OCI-LY7 (cell line): ENCODE measurements around the gene TGM2. TPM values are rescaled to one million over a fixed set of nuclear protein-coding genes. Genes with fewer than 3 reads are reported as not detected.

ENCODE experiments used
- BruUV-seq: library from RNA; stranded (reverse); fragments of 400-500 nt; replicated peaks from 2 replicates; lab custom pipeline; 2021; lab: Mats Ljungman, UMichigan
- CTCF ChIA-PET: fragments of 300-600 bp; sonication (Branson Sonifier 250); formaldehyde crosslinking; loops from one replicate; lab custom pipeline; 2022; ENCODE audit warnings: antibody characterized with exemption; ENCODE audit not compliant: unreplicated experiment; lab: Charles Lee
- POLR2A ChIA-PET: fragments of 300-600 bp; sonication (Branson Sonifier 250); formaldehyde crosslinking; loops from one replicate; lab custom pipeline; 2022; ENCODE audit warnings: antibody characterized with exemption; lab: Charles Lee
- DNase-seq: peaks from one replicate; pipeline ENCODE4 v3.0.0-alpha.2; 2015; ENCODE audit warnings: low spot score
- H2AFZ ChIP-seq: fragments of 200-600 bp; sonication (generic), shearing (Covaris generic); 2 replicates; pipeline ENCODE4 v1.6.1; 2014; ENCODE audit warnings: mild to moderate bottlenecking, antibody characterized with exemption, low read length, moderate library complexity
- H3K27ac ChIP-seq: fragments of 200-600 bp; sonication (generic); 2 replicates; pipeline ENCODE4 v1.5.1; 2014; ENCODE audit warnings: mixed run types, low read depth, mild to moderate bottlenecking, moderate library complexity, low read length, inconsistent platforms; ENCODE audit not compliant: poor library complexity, severe bottlenecking
- H3K36me3 ChIP-seq: fragments of 200-600 bp; sonication (generic); 2 replicates; pipeline ENCODE4 v1.6.1; 2014; ENCODE audit warnings: mild to moderate bottlenecking, antibody characterized with exemption, low read length, moderate library complexity, mixed read lengths; ENCODE audit not compliant: insufficient read depth
- H3K4me1 ChIP-seq: fragments of 200-600 bp; sonication (generic); 2 replicates; pipeline ENCODE4 v1.5.1; 2014; ENCODE audit warnings: mild to moderate bottlenecking, low read length; ENCODE audit not compliant: insufficient read depth, poor library complexity, severe bottlenecking
- H3K4me2 ChIP-seq: fragments of 200-600 bp; sonication (generic); 2 replicates; pipeline ENCODE4 v1.6.1; 2014; ENCODE audit warnings: mild to moderate bottlenecking, low read length
- H3K4me3 ChIP-seq: fragments of 200-600 bp; sonication (generic); 2 replicates; pipeline ENCODE4 v1.5.1; 2014; ENCODE audit warnings: mild to moderate bottlenecking, low read depth, low read length; ENCODE audit not compliant: poor library complexity, severe bottlenecking
- H3K79me2 ChIP-seq: fragments of 200-600 bp; sonication (generic); 2 replicates; pipeline ENCODE4 v1.6.1; 2016; ENCODE audit warnings: low read depth, mild to moderate bottlenecking, low read length, moderate library complexity, mixed read lengths; ENCODE audit not compliant: insufficient read depth
- H3K9me2 ChIP-seq: fragments of 200-600 bp; sonication (generic); 2 replicates; pipeline ENCODE4 v1.6.1; 2016; ENCODE audit warnings: mild to moderate bottlenecking, low read length, mixed read lengths; ENCODE audit not compliant: insufficient read depth
- H3K9me3 ChIP-seq: fragments of 200-600 bp; sonication (generic); 2 replicates; pipeline ENCODE4 v1.6.1; 2014; ENCODE audit warnings: mild to moderate bottlenecking, mixed run types, low read length, mixed read lengths
- H4K20me1 ChIP-seq: fragments of 200-600 bp; sonication (generic); 2 replicates; pipeline ENCODE4 v1.6.1; 2014; ENCODE audit warnings: mild to moderate bottlenecking, antibody characterized with exemption, low read length, moderate library complexity, mixed read lengths; ENCODE audit not compliant: insufficient read depth
- EZH2phosphoT487 ChIP-seq: fragments of 200-600 bp; sonication (generic); IDR thresholded peaks from 2 replicates; pipeline ENCODE4 v1.6.1; 2018; ENCODE audit warnings: low read depth, borderline replicate concordance, mild to moderate bottlenecking, mixed run types, antibody characterized with exemption, low read length, moderate library complexity, mixed read lengths
- intact Hi-C: fragments of 100-400 bp; cut with micrococcal nuclease; formaldehyde crosslinking; loops from one replicate; pipeline ENCODE4 v1.10.0; 2022; ENCODE audit not compliant: unreplicated experiment
- total RNA-seq, 2 experiments: library from RNA; depleted of rRNA in 1 of 2; stranded (reverse); fragments of >200 nt in 1 of 2; shearing (Covaris generic) in 1 of 2; gene quantifications; 2 replicates each; pipeline ENCODE4 v1.2.3, GENCODE V29; 2014 to 2022
- TF ChIP-seq, protein P1 (sequence below): fragments of 200-600 bp; sonication (generic); conservative IDR thresholded peaks from 2 replicates; pipeline ENCODE4 v1.5.1; 2014; ENCODE audit warnings: mild to moderate bottlenecking, antibody characterized with exemption, low read length, moderate library complexity, mixed read lengths

The TGM2 gene
- total RNA-seq, 2 experiments from 2014 or later: not detected

DNA sequence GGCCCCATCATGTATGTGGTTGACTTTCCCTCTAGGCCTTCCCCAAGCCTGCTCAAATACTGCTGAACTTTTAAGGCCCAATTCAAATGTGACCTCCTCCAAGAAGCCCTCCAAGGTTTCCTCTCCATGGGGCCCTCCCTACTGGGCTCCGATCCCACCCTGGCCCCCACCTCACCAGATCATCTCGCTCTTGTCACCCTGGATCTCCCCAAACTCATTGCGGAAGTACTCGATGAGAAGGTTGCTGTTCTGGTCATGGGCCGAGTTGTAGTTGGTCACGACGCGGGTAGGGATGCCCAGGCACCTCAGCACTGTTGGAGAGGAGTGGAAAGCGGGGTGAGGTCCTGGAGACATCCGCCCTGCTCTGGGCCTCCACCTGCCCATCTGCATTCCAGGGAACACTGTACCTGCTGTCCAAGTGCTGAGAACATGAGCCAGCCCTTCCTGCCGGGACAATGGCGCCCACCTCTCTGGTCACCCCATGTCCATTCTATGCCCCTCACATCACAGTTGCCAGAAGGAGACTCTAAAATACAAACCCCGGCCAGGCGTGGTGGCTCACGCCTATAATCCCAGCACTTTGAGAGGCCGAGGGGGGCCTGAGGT, 23.1 kb downstream of the TGM2 start:
- no peak for DNase-seq
- no peaks in the 10 kb centered on the region for H3K36me3 ChIP-seq
- ChIA-PET CTCF (no interaction called here), POLR2A (no interaction called here)
- H3K4me1 ChIP-seq: no peaks in the 10 kb centered on the region
- H3K9me2 ChIP-seq: no peaks in the 10 kb centered on the region
- H3K9me3 ChIP-seq: no peaks in the 10 kb centered on the region
- no peak overlapping the region for H3K4me3 ChIP-seq
- no peaks in the 10 kb centered on the region for H3K79me2 ChIP-seq
- BruUV-seq: no TSS peak
- intact Hi-C loops: no loop called here
- no peak overlapping the region for H2AFZ ChIP-seq
- no peak overlapping the region for H3K27ac ChIP-seq
- H4K20me1 ChIP-seq: no peaks in the 10 kb centered on the region
- no peak overlapping the region for H3K4me2 ChIP-seq
- TF ChIP-seq, protein P1, sequence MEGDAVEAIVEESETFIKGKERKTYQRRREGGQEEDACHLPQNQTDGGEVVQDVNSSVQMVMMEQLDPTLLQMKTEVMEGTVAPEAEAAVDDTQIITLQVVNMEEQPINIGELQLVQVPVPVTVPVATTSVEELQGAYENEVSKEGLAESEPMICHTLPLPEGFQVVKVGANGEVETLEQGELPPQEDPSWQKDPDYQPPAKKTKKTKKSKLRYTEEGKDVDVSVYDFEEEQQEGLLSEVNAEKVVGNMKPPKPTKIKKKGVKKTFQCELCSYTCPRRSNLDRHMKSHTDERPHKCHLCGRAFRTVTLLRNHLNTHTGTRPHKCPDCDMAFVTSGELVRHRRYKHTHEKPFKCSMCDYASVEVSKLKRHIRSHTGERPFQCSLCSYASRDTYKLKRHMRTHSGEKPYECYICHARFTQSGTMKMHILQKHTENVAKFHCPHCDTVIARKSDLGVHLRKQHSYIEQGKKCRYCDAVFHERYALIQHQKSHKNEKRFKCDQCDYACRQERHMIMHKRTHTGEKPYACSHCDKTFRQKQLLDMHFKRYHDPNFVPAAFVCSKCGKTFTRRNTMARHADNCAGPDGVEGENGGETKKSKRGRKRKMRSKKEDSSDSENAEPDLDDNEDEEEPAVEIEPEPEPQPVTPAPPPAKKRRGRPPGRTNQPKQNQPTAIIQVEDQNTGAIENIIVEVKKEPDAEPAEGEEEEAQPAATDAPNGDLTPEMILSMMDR: no peak

GRCh38 chr20:38141204-38141888, 23.7 kb downstream of the TGM2 start:
- Histone ChIP-seq H3K4me1 (no peaks in the 10 kb centered on the region), H3K9me2 (no peaks in the 10 kb centered on the region), H3K4me3 (no peak overlapping the region), H3K4me2 (no peak overlapping the region), H3K79me2 (no peaks in the 10 kb centered on the region), H3K9me3 (no peaks in the 10 kb centered on the region), H3K36me3 (no peaks in the 10 kb centered on the region), H4K20me1 (no peaks in the 10 kb centered on the region), H3K27ac (no peak overlapping the region), H2AFZ (no peak overlapping the region)
- intact Hi-C loops: no loop called here
- DNase-seq: no peak
- CTCF ChIA-PET: no interaction called here
- no TSS peak for BruUV-seq
- TF ChIP-seq, protein P1: no peak
- no peak for TF ChIP-seq EZH2phosphoT487
- POLR2A ChIA-PET: no interaction called here
